Measurements from ENCODE around the gene DNAH17.

The DNAH17 gene

GRCh38 chr17:78417531-78417909, 159.7 kb downstream of the DNAH17 start:
- H3K27ac ChIP-seq = no peak overlapping the region

GRCh38 chr17:78416791-78417530, 160.2 kb downstream of the DNAH17 start:
- H3K27ac ChIP-seq = no peak overlapping the region

More at GRCh38 chr17:78417531-78417909, 159.7 kb downstream of the DNAH17 start:
- no peak for TF ChIP-seq ZFX (IDR thresholded peaks at IDR 0.05; ENCODE audit: borderline replicate concordance)
- no peak for TF ChIP-seq CTCF (IDR thresholded peaks at IDR 0.05)

GRCh38 chr17:78415821-78416711, 161.1 kb downstream of the DNAH17 start:
- TF ChIP-seq ZFX (IDR thresholded peaks at IDR 0.05; ENCODE audit: borderline replicate concordance) (no peak), CTCF (IDR thresholded peaks at IDR 0.05) (no peak)
- H3K27ac ChIP-seq = no peak overlapping the region

More at GRCh38 chr17:78416791-78417530, 160.2 kb downstream of the DNAH17 start:
- TF ChIP-seq ZFX (IDR thresholded peaks at IDR 0.05; ENCODE audit: borderline replicate concordance) (no peak), CTCF (IDR thresholded peaks at IDR 0.05) (no peak)

GRCh38 chr17:78414178-78415162, 162.7 kb downstream of the DNAH17 start:
- H3K27ac ChIP-seq = no peak overlapping the region

GRCh38 chr17:78412403-78412802, 164.8 kb downstream of the DNAH17 start:
- H3K27ac ChIP-seq = no peak overlapping the region
- no peak for TF ChIP-seq ZFX (IDR thresholded peaks at IDR 0.05; ENCODE audit: borderline replicate concordance)
- peak; percentile 57 for TF ChIP-seq CTCF (IDR thresholded peaks at IDR 0.05)

More at GRCh38 chr17:78414178-78415162, 162.7 kb downstream of the DNAH17 start:
- TF ChIP-seq CTCF (IDR thresholded peaks at IDR 0.05) (no peak), ZFX (IDR thresholded peaks at IDR 0.05; ENCODE audit: borderline replicate concordance) (no peak)

GRCh38 chr17:78411241-78411857, 165.8 kb downstream of the DNAH17 start:
- H3K27ac ChIP-seq = no peak overlapping the region
- TF ChIP-seq ZFX (IDR thresholded peaks at IDR 0.05; ENCODE audit: borderline replicate concordance) (no peak), CTCF (IDR thresholded peaks at IDR 0.05) (no peak)

Measured in 22Rv1 (cell line).